Limb (tissue), 2 donors: Measurements from ENCODE around the gene TTLL4.

Experiments
- DNase-seq, 2 donors: peaks; one replicate each; pipeline ENCODE4 v3.0.0-alpha.2; 2016; ENCODE audit errors: extremely low spot score in 2 of 2

Gene TTLL4

DNA sequence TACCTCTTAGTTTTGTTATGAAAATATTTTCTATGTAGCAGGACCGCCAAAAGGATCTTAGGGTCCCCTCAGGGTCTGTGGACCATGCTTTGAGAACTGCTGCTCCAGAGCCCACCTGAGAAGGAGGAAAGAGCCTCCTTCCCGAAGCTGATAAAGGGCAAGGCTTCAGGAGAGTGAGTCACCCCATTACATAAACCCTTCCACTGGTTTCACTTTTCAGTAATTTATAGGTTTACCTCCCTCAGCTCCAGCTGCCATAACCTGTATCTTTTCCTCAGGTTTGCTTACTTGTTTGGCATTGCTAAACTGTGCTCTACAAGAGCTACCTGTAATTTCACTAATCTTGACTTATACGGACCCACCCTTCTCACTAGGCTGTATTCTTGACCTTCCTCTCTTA lies 6.6 kb downstream of the TTLL4 start:
- no peak for DNase-seq

DNA sequence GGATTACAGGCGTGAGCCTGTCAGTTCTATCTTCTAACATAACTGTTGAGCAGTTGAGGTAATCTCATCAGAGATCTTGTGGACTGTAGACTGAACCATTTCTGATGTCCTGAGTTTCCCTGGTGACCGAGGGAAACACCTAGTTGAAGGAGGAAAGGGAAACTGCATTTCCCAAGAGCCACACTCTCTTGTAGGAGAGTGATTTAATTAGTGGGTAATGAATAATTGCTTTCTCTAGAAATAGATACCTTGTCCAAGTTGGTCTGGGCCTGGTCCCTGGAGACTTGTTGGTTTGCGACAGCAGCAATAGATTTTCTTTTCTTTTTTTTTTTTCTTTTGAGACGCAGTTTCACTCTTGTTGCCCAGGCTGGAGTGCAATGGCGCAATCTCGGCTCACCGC lies 7.4 kb downstream of the TTLL4 start:
- DNase-seq = no peak

DNA sequence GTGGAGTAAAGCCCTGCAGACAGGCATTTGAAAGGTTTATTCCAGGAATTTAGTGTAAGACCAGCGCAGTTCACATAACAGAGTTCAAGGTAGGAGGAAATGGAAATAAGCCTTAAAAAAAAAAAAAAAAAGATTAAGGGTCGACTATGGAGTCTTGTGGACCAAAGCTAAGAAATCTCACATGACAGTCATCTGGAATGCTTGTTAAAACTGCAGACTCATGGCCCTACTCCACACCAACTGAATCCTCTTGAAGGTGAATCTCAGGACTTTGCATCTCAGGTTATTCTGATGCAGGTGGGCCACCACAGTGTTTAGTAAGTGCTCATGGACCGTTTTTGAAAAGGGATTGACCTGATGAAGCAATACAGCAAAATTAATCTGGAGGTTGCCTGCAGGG lies 8.8 kb downstream of the TTLL4 start:
- DNase-seq = no peak

DNA sequence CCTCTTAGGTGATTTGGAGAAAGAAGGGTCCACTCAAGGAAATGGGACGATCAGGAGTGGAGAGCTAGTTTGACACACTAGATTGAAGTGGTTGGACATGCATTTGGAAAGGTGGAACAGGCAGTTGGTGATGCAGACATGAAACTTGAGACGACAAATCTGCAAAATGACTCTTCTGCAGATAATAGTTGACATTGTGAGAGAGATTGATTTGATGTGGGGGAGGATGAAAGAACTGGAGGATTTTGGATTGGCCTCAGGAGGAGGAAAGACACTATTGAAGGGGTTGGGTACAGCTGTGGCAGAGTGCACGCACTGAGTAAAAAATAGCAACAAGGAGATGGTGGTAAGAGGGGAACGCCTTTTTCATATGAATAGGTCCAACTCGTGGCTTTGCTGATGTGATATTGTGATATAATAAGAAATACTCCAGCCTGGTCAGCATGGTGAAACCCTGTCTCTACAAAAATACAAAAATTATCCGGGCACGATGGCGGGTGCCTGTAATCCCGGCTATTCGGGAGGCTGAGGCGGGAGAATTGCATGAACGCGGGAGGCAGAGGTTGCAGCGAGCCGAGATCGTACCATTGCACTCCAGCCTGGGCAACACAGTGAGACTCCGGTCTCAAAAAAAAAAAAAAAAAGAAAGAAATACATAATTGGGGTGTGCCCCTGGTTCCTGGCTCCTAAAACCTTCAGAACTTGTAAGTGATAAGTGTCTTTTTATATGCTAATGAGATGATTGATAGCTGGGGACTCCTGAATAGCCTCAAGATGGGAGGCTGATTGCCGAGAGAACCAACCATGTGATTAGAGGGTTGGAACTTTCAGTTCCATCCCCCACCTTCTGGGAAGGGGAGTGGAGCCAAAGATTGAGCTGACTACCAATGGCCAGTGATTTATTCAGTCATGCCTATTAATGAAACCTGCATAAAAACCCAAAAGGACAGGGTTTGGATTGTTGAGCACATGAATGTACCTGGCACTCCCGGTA lies 9.7 kb downstream of the TTLL4 start:
- no peak for DNase-seq

DNA sequence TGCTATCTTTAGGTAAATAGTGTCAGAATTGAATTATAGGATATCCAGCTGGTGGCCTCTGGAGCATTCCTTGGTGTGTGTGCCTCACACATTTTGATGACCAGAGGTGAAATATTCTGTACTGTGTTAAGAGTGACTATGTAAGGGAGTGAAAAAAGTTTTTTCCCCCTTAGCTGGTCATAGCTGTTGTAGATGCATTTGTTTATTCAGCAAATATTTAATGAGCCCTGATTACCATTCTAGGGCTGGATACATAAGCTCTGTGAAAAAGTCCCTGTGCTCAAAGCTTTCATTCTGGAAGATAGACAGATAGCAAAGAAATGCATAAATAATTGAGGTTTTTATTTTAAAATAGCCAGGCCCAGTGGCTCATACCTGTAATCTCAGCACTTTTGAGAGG lies 10.9 kb downstream of the TTLL4 start:
- DNase-seq = no peak

DNA sequence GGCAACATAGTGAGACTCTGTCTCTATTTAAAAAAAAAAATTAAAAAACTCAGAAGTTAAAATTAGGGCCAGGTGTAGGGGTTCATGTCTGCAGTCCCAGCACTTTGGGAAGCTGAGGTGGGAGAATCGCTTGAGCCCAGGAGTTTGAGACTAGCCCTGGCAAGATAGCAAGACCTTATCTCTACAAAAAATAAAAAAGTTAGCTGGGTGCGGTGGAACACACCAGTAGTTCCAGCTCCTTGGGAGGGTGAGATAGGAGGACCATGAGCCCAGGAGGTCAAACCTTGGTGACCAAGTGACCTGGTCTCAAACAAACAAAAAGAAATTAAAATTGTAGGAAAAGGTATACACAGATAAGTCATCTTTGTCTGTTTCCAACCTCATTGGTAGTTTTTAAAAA lies 11.3 kb downstream of the TTLL4 start:
- no peak for DNase-seq

DNA sequence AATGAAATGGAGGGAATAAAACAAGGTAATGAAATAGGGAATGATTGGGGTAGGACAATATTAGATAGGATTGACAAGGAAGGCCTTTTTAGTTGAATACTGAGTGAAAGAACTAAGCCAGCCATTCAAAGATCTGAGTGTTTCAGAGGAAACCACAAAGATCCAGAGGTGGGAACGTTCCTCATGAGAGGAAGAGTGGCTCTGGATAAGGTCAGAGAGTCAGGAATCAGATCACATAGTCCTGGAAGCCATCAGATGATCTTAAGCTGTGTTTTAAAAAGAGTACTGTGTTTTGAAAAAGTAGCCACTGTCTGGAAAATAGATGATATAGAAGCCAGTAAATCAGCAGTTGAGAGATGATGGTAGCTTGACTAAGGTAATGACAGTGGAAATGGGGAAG lies 11.8 kb downstream of the TTLL4 start:
- no peak for DNase-seq

DNA sequence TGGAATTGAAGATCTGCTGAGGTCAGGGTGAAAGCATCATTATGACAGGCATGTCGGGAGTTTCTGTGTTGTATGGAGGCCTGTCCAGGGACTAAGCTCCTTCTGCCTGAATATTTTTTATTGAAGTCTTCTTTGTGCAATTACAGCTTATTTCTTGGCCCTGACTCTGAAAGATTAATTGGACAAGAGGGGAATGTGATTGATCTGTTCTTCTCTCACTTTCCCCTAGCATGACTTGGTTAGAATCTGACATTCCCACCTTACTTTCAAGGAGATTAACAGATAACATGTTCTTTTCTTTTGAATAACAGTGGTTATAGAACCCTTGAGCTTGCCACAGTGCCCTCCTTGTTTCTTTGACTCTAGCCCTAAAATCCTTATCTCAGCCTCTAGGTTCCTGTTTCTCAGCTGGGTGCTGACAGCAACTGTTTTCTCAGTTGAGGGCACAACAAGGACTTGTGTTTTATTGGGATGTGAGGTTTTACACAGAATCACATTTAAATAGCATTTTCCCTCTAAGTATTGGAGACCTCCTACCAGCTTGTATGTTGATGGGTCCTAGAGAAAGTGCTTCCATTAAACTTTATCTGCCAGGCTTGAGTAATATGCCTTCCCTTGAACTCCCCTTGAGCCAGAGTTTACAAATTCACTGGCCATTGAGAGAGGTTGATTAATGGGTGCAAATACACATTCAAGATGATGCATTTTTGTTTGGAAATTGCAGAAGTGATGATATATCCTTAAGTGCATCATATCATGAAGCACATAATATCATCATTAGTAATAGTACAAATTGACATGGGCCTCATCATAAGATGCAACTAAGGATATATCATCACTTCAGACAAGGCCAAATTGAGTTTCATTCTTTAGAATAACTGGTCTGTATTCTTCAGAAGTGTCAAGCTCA lies 12.5 kb downstream of the TTLL4 start:
- DNase-seq = no peak

DNA sequence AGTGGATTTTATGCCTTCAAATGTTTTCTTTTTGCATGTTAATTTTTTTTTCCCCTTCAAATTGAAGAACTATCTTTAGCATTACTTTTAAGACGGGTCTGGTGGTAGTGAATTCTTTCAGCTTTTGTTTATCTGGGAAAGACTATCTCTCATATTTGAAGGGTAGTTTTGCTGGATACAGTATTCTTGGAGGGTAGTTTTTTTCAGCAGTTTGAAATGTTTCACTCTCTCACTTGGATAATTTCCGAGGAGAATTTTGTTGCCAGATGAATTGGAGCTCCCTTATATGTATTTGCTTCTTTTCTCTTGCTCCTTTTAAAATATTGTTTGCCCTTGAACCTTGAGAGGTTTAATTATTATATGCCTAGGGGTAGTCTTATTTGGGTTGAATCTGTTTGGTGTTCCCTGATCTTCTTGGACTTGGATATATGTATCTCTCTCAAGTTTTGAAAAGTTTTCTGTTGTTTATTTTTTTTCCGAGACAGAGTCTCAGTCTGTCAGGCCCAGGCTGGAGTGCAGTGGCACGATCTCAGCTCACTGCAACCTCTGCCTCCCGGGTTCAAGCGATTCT lies 15.5 kb downstream of the TTLL4 start:
- no peak for DNase-seq

DNA sequence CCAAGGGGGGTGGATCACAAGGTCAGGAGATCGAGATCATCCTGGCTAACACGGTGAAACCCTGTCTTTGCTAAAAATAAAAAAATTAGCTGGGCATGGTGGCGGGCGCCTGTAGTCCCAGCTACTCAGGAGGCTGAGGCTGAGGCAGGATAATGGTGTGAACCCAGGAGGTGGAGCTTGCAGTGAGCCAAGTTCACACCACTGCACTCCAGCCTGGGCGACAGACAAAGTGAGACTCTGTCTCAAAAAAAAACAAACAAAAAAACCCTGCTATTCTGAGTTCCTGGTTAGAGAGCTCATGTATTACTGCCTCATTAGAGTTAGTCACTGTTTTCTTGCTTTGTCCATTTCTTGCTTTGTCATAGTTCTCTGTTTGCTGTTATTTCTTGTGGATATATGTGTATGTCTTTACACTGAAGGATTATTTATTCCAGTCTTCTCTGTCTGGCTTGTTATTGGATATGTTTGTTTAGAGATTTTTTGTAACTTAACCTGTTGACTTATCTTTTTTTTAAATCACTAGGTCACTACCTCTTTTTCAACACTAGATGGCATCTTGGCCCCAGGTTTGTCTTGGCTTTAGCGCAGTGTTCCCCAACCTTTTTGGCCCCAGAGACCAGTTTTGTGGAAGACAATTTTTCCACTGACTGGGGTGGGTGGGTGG lies 17.0 kb downstream of the TTLL4 start:
- no peak for DNase-seq

DNA sequence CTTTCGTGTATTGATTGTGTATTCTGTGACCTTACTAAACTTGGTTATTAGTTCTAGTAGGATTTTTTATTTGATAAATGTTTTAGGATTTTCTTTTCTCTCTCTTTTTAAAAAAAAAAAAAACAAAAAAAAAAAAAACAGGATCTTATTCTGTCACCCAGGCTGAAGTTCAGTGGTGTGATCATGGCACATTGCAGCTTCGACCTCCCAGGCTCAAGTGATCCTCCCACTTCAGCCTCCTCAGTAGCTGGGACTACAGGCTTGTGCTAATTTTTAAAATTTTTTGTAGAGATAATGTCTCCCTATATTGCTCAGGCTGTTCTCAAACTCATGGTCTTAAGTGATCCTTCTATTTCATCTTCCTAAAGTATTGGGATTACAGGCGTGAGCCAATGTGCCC lies 19.0 kb downstream of the TTLL4 start:
- no peak for DNase-seq

DNA sequence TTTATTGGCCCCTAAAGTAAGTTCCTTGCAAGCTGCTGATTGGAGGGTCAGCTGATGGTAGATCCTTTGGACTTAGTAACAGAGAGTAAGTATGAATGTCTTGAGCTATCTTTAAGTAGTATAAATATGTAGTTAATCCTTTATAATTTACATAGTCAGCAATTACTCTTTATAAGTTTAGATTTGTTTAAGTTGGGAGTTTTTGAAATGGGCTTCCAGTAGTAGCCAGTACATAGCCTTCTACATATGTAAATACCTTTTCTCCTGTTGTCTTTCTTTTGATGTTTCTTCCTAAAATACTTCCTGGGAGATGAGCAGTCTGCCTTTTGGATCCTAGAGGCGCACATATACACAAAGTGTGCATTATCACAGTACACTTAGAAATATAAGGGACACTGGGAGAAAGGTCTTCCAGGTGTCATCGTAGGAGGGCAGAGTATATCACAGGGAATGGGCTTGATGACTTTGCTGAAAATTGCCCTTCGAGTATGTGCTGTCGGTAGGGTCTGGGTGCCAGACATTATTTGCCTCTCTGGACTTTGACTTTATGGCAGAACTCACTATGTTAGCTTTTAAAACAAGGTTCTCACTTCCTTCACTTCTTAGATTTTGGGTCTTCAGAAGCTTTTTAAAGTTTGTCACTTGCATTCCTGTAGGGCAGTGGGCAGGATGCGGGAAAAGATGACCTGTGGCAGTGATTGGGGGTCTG lies 21.6 kb downstream of the TTLL4 start:
- no peak for DNase-seq

DNA sequence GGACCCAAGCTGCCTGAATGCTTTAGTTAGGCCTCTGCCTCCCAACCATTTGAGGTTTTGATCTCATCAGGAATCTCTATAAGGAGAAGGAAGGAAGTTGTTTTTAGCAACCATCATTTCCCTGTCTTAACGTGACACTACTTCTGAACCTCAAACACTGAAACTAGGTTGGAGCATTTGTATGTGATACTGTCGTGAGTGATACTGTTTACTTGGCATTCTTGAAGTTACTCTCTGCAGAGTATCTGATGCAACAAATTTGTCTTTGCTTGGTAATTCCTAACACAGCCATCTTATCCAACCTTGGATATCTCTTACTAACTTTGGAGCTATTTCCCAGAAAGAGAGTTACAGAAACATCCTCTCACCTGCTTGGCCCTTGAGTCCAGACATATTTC lies 22.1 kb downstream of the TTLL4 start:
- no peak for DNase-seq

DNA sequence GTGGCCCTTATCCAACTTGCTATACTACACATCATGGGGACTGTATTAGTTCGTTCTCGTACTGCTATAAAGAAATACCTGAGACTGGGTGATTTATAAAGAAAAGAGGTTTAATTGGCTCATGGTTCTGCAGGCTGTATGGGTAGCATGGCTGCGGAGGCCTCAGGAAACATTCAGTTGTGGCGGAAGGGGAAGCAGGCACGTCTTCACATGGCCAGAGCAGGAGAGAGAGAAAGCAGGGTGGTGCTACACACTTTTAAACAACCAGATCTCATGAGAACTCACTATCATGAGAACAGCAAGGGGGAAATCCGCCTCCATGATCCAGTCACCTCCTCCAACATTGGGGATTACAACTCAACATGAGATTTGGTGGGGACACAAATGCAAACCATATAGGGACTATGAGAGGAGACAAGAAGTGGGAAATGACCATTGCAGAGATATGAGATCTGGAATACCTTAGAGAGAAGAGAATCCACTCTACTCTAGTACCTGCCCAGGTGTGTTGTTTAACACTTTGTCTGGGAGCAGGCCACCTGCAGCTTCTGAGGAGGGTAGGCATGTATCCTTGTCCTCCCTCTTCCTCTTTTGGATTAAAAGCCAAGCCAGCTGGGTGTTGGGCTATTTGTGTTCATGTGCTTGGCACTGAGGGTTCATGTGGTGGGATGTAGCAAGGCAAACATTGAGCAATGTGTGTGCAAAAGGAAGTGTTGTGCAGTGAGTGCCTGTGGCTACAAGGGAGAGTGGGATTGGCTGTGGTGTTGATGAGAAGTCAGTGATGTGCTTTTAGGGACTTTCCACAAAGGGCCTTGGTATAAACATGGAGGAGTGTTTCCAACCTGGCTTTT lies 22.8 kb downstream of the TTLL4 start:
- no peak for DNase-seq

DNA sequence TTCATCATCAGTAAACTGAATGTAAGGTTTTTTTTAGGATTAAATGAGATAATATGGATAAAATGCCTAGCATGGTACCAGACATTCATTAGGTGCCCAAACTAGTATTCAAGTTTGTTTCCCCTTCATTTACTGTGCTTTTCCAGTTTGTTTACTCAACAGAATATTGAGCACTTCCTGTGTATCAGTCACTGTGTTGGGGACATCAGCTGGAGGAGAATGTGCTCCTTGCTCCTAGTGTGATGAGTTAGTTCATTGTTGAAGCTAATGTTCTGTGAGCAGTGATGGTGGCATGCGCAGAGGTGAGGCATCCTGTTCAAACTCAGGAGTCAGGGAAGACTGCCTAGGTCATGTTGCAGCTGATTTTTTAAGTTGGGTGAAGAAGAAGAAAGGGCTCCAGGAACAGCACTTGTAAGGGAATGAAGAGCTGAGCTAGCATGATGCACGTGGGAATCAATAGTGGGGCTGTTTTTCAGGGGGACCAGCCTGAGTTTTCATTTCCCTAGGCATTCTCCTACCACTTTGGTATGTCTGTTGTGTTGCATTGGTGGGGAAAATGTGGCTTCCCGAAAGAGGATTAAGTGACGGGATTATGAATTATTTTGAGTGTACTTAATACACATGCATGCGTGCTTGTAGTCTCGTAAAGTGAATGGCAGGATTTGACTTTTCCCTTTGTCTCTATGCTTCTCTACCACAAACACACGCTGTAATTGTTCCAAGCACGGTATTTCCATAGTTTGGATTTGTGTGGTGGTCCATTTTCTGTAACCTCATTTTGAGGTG lies 23.7 kb downstream of the TTLL4 start:
- DNase-seq = no peak

DNA sequence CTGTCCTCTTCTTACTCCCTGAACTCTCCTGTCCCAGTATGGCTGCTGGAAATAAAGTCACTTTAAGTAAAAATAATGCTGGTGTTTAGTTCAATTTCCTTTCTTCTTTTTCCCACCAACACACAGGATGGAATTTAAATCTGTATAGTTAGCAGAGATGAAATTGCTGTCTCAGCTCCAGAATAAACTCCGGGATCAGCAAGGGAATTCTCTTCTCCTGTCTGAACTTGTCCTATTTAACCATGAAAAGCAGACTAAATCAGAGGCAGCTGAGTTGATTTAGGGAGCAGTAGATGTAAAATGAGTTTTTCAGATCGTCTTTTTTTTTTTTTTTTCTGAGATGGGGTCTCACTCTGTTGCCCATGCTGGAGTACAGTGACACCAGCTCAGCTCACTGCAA lies 25.9 kb downstream of the TTLL4 start:
- no peak for DNase-seq

DNA sequence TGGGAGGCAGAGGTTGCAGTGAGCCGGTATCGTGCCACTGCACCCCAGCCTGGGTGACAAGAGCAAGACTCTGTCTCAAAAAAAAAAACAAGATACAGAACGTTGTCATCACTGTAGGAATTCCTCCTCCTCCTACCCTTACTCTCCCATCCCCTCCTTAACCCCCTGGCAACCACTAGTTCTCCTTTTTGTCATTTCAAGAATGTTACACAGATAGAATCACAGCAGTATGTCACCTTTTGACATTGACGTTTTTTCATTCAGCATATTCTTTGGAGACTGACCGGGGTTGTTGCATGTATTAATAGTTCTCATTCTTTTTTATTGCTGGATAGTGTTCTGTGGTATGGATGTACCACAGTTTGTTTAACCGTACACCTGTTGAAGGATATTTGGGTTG lies 32.4 kb downstream of the TTLL4 start:
- no peak for DNase-seq

DNA sequence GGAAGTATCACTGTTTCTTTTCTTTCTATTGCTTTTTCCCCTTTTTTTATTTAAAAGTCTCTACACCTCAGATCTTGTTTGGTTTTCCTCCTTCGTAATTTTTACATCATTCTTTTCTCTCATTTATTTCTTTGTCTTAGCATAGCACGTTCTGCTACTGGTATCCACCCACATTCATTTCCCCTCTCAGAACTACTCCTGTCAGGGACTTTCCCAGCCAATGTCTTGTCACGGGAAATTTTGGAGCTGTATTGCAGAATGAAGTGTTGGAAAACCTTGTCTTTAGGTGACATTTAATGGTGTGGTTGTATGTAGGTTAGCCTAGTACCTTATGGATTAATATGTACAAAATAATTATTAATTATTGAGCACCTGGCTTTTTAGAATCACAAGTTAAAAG lies 34.0 kb downstream of the TTLL4 start:
- DNase-seq = no peak

DNA sequence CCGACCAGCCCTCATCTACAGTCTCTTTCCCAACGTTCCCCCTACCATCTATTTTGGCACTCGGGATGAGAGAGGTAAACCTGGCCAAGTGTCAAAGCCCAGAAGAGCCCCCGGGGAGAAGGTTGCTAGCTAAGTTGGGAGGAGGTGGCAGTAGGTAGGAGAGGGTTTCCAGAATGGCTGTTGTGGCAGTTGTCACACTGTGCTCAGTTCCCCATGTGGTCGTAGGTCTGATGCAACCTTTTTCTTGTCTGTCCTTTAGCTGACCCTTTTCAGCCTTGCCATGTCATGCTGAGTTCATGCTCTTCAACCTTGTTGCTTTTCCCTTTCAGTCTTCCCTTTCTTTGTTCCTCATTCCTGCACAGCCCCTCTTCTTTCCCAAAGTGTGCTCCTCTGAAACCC lies 34.5 kb downstream of the TTLL4 start:
- DNase-seq = no peak
